NOMO-1 (cell line): ENCODE measurements around the gene CACNA1S.

Source experiments
- DNase-seq, 2 experiments: peaks; one replicate each; lab custom pipeline; 2025; ENCODE audit not compliant: unreplicated experiment in 2 of 2; lab: John Stamatoyannopoulos, UW

Gene CACNA1S

DNA sequence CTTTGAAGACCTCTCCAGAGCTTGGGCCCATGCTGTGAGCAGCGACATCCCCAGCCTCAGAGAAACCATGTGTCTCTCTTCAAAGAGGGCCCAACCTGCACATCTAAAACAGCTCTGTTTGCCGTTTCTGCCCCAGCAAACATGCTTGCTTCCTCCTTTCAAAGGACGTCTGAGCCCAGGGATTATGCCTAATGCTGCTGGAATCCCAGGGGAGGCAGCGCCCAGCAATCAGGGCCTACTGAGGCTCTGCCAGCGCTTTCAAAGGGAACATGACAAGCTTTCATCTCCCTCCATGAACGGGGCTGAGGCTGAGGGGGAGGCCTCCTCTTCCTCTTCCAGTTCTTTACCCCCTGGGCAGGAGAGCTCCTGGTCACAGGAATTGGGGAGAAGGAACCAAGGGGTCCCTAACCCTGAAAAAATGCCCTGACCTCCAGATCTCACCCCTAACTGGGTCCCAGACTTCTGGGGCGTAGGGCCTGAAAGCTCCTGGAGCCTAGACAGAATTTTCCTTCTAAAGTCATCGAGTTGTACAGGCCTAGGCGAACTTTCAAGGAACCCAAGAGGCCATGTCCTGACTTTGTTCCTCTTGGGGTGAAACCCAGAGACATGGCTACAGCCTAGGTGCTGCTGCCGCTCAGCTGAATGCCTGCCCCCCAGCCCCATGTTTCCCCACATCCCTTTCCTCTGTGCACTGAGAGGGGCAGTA, 28.2 kb upstream of the CACNA1S start:
- DNase-seq, result no peak

DNA sequence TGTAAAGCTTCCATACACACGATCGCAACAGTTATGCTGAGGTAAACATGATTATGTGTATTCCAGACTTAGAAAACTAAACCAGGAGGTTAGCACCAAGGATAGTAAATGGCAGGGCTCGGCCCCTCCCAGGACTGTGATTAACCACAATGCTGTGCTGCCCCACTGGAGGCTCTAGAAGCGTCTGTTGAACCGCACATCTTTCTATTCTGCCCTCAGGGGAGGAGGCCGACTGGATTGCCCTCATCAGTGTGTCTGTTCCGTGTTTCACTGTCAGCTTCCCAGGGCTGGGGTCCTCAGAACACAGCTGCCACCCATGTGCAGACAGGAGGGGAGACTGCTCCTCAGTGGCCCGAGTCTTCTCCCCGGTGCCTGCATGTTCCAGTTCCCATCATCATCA, 27.5 kb upstream of the CACNA1S start:
- no peak for DNase-seq

DNA sequence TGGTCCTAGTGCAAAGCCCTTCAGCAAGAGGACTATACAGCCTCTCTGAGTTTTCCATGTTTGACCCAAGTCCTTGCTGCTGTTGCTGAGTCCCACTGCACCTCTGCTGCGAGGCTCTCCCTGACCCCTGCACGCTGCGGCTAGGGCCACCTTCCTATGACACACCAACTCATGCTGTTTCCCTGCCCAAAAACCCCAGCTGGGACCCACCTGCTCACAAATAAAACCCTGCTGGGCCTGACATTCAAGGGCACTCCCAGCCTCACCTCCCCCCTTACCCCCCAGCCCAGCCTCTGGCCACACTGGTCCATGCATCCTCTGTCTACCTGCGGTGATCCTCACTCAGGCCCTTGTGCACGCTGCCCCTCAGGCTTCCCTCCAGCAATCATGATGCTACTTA, 27.1 kb upstream of the CACNA1S start:
- no peak for DNase-seq

DNA sequence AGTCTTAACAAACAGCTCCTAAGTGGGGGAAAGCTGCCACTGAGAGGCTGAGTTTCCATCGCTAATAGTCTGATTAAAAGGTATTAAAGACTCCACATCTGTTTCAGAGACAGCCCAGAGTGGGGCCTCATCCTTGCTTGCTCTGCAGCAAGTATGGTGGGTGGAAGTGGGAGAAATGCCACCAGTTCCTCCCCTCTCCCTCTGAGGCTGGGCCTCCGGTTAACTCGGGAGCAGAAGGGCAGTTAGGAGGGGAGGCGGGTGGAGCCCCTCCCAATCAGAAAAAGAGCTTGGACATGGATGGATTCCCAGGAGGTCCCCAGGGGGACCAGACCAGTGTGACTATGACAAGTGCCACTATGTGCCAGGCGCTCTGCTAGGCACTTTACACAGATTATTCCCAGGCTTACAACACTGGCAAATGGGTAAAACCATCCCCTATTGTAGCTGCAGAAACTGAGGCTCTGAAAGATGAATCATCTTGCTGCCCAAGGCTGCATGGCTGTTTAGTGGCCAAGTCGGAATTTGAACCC, 26.1 kb upstream of the CACNA1S start:
- no peak for DNase-seq

DNA sequence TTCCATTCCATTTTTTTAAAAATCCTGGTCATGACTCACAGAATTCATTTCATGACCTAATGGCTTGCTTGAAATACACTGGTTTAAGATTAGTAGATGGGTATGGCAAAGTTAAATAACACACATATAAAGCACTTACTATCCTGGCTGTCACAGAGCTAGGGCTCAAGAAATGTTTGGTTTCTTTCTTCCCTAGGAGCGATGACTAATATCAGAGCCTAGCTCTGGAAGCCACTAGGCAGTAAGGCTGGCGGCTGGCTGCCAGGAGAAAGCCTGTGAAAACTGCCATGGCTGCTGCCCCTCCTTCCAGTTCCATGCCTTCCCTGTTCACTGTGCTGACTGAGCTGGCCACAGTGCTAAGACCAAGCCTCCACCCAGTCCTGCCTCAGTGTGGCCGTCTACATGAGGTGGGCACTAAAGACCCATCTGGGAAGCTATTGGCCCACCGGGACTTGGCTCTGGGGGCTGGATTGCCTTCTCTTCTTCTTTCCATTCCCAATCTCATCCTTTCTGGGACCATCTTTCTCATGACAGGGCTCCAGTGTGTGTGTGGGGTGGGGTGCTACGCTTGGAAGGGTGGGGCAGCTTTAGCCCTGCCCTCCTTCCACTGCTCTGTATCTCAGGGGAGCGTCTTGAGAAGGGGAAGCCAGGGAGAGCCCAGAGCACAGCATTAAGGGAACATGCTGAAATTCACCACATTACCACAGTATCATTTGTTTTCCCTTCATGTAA, 25.5 kb upstream of the CACNA1S start:
- no peak for DNase-seq

DNA sequence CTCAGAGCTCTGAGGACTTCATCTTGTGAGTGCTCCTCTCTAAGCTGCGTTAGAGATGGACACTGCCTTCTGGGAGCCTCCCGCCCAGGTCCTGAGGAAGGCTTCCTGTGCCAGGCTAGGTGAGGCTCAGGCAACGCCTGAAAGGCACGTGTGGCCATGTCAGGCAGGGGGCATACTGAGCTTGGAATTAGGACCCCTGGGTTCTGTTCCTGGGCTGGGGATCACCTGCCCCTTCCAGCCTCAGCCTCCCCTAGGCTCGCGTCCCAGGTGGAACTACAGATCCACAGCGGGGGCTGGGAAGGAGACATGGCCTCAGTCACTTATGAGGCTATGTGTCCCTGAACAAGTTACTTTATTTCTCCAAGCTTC, 24.8 kb upstream of the CACNA1S start:
- DNase-seq, result no peak

DNA sequence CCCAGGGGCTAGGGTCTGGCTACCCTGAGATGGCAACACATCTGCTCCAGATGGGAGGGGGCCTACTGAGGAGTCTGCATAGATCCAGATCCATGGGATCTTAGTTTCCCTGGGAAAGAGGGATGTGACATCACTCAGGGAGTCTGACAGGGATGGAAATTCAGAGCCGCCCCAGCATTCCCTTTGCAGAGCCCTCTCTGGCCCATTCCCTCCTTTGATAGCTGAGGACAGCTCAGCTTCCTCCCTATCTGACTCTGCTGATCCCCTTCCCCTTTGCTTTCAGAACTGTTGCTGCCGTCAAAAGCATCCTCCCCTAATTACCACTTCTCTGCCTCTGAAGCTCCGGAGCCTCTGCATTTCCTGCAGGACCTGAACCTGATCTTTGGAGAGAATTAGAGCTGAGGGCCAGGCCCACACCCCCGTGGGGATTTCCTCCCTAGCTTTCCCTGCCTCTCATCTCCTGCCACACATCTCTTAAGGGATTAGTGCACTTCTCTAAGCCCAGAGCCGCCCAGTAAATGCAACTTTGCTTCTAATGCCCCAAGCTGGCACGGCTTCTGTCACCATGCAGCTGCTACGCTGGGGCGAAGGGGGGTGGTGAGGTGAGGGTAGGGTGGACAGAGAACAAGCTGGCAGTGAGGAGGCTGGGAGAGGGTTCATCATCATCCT, 24.3 kb upstream of the CACNA1S start:
- no peak for DNase-seq

DNA sequence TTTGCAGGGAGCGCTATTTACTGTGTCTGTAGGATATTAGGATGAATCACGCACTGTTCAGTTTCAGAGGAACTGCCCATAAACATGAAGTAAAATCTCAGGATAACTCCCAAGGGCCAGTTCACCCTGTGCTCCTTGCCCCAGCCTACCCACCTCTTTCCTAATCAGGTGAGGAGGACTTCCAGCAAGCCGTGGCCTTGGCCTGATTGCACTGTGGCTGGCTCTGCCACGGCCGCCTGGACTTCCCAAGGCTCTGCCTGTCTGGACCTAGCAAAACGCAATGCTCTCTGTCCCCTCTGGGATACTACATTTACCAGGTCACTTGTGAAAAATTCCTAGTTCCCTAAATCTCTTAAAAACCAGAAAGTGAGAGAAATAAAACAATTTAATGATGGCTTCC, 22.2 kb upstream of the CACNA1S start:
- DNase-seq, result no peak

DNA sequence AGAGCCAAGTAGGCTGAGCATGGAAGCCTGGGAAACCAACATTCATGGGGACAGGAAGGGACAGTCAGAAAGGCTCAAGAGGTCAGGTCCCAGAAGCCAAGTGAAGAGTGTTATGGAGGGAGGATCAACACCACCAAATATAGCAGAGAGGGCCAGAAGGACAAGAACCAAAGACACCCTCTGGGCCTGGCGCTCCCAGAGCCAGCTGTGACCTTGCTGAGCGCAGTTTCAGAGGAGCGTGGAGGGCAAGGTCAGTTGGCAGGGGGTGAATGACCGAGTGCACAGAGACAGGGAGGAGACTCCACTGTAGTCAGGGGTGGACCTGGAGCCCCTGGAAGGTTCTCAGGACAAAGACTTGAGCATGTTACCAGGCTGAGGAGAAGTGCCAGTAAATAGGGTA, 19.2 kb upstream of the CACNA1S start:
- no peak for DNase-seq

DNA sequence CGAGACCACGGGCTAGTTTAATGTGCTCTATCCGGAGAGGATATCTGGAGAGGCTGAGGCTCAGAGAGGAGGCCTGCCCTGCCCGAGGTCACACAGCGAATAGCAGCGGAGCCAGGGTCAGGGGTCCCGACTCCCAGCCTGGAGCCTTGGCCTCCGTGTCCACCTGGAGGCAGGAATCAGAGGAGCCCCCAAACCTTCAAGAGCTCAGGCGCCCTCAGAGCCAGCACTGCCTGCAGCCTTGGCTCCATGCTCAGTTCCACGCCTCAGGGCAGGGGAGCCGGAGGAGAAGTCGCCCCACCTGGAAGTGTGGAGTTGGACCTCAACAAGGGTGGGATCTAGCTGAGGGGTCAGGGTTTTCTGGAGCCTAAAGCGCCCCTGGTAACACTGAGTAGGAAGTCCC, 16.7 kb upstream of the CACNA1S start:
- no peak for DNase-seq

DNA sequence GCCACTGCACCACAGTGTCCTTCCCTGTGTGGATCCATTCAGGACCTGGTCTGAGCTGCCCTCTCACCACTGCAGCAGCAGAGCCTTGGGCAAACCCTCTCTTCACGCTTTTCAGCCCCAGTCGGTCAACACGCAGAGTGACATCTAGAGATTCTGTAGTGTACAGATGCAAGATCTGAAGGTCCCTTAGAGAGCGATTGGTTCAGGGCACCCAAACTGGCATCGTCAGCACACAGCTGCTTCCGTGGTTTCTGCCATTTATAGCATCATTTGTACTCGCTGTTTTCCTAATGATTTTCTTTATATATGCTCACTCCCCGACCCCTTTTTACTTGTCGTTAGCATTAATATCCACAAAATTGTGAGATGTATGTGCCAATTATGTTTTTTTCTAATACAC, 16.2 kb upstream of the CACNA1S start:
- DNase-seq, result no peak

DNA sequence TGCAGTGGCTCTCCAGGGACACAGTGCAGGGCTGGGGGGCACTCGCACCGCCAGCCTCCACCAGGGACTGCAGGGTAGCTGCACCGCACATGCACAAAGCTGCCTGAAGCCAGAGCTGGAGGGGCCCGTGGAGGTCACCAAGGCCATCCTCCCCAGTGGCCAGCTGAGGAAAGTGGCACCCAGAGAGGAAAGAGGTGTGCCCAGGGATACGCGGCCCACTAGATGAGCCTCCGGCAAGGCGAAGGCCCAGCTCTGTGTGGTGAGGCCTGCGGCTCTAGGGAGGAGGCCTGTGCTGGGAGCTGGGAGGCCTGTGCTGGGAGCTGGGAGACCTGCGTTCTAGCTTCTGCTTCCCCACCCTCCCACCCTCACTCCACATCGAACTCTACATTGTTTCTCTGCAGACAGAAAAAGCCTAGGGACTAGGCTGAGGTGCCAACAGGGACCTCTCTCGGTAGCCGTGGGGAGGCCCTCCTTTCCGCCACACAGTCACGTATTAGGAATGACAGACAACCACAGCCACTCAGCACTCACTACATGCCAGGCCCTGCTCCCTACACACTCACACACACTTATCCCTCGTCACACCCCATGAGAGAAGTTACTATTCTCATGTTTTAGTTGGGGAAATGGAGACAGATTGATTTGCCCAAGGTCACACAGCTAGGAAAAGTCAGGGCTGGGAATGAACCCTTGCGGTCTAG, 15.7 kb upstream of the CACNA1S start:
- no peak for DNase-seq

DNA sequence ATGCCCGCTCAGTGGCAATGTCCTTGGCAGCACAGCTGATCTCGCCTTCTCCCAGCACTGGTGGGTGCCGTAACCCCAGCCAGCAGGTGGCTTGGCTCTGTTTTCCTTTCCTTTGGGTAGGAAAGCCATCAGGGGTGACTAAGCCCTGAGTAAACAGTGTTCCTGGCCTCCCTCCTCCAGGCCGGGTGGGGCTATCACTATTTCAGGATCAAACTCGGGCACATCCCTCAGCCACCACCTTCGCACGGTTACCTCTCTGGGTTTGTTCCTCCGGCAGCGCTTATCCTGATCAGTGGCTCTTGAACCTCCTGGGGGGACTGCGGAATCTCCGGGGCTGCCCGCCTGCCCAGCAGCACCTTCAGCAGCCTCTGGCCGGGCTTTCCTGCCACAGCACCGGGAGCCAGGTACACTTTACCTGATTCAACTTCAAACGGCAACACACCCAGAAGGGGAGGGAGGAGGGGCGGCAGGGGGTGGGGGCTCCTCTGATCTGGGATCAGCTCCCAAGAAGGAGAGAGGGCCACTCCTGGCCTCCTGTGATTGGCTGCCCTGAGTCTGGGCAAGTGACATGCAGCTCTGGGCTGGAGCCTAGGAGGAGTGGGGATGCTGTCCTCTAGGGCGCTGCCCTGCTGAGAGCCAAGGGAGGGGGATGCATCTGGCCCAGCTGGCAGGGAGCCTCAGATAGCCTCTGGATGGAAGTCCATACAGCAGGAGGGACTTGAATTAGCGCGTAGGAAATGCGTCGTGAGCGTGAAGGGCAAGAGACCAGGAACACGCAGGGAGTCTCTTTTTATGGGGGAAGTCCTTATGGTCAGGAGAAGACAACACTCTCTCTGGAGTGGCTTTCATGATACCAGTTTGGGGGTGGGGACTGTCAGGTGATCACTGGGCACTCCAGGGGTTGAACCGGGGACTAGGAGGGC, 14.9 kb upstream of the CACNA1S start, which contains the start of gene ASCL5:
Gene ASCL5 (minus strand): TSS at position 353 of the 923 bp plus-strand sequence. CDS start 11,812 bp downstream, outside the sequence.
- DNase-seq, result no peak

DNA sequence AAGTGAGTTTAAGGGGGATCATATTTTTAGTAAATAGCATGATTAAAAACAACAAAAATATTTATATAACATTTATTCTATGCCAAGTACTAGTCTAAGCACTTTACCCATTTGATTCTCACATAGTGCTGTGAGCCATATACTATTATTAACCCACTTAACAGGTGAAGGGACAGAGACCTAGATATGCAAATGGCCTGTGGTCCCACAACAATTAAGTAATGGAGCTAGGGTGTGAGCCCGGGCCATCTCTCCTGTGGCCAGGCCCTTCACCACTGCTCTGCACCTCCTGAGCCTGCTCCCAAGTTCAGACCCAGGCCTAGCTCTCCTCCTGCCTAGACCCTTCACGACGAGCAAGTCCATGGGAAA, 14.2 kb upstream of the CACNA1S start:
- no peak for DNase-seq

DNA sequence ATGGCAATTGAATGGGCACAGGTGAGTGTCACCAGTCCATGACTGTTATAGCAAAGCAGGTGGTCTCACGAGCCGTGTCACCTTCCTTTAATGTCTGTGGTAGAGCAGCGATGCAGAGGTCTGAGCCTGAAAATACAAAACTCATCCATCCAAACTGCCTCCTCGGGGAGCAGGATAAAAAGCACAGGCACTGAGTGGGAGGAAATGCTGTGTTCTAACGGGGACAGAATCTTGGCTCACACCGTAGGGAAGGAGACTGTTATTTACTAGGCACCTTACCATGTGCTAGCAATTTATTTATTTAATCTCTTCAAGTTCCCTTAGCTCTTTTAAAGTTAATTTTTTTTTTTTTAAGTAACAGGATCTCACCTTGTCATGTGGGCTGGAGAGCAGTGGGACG, 13.6 kb upstream of the CACNA1S start:
- DNase-seq, result no peak

DNA sequence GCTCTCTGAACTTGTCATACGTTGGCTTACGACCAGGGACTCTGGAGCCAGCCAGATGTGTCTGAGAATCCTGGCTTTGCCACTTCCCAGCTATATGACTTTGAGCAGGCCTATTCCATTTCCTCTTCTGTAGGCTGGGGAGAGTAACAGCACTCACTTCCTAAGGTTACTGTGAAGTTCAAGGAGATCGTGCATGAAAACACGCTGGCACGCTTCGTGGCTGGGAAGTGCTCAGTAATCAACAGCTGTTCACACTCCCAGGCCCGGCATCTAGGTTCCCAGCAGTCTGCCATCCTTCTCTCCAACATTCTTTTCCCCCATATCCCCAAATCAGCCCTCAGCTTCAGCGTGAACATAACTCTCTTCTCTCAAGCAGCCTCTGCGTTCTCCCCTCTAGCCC, 12.8 kb upstream of the CACNA1S start:
- DNase-seq, result no peak

DNA sequence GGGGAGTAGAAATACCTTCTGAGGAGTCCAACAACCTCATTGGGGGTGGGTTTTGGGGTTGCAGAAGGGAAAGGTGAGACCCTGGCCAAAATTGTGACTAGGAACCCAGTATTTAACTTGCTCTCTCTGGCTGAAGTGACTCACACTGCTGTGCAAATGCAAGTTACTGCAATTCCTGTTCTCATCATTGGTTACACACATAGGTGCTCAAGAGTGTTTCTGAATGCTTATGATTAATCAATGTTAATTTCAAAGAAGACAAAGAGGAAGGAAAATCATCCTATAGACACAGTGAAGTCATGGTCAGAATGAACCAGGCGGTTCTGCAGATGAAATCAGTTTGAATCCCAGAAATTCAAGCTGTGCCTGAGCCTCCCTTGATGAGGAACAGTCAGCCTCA, 11.6 kb upstream of the CACNA1S start:
- DNase-seq, result no peak

DNA sequence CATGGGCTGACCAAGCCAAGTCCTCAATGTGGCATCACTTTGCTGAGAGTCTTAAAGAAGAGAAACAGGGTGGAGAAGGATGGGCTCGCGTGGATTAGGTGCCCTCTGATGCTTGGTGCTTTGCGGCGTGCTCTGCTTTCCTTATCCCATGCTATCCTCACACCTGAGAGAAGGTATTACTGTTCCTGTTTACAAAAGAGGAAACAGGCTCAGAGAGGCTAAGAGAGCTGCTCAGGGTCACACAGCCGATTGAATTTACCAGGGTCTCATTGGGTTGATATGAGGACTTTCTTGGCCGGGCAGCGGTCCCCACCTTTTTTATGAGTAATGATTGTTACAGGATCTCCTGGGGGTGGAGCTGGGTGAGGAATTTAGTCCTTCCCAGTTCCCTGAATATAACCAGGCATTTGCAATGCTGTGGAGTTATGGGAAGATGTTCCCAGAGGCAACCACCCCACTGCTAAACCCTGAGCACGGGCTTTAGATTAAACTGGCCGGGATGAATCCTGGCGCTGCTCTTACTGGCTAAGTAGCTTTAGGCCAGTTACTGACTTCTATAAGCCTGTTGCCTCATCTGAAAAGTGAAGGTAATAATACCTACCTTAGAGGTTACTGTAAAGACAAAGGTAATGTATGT, 10.2 kb upstream of the CACNA1S start:
- no peak for DNase-seq
